HG03469 (cell line): ENCODE results near the gene BCAR3.
"Not testable (repeated sequence)": the region's sequence is repeated elsewhere in the genome, so short reads cannot be mapped to it uniquely, and the experiment has no call there.

Experiments used
- ATAC-seq: cut with Tn5 transposase; IDR thresholded peaks from one replicate; pipeline ENCODE4 v1.9.1; 2021; ENCODE audit warnings: mild to moderate bottlenecking, moderate library complexity, moderate number of reproducible peaks; ENCODE audit not compliant: unreplicated experiment

The BCAR3 gene

GRCh38 chr1:93600663-93601062 lies 81.0 kb downstream of the BCAR3 start:
- ATAC-seq = no peak

- ATAC-seq = no peak
Measured at GRCh38 chr1:93599479-93599878, 82.2 kb downstream of the BCAR3 start.

DNA sequence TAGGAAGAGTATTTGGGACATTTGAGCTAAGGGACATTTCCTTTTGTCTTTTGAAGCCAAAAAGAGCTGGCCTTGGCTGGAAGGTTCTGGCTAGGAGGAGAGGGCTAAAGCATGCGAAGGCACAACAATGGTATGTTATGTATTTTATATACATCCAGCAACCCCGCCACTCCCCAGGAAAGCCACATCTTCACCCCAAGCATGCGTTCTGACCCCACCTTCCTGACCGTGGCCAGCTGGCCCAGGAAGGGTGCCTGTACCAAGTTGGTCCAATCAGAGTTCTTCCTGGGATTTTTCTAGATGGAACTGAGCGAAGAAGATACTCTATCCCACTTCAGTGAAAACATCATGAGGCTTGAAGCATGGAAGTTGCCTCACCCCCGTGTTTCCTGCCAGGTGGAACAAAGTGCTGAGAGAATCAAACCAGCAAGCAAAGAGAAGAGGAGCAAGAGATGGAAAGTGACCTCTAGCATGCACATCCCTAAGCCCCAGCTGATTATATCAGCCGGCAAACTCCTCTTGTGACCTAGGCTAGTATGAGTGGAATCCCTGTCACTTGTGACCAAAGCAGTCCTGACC lies 82.7 kb downstream of the BCAR3 start:
- ATAC-seq = no peak

DNA sequence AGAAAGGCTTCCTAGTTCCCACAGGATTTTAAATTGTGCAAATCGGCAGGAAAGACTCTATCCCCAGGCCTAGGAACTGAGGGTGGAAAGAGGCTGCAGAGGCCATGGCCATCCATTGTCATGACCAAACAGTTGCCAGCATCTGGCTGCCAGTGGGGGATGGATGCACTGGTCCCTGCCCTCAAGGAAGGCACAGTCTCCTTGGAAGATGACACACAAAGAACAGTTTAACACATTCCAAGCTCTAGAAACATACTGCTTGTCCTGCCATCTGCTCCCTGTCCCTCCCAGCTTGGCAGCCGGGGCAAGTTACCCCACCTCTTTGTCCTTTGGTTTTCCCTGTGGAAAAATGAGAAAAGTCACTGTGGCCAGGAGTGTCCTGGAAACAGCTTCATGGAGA lies 83.2 kb downstream of the BCAR3 start:
- no peak for ATAC-seq

- ATAC-seq = no peak
Measured at GRCh38 chr1:93597709-93598108, 83.9 kb downstream of the BCAR3 start.

DNA sequence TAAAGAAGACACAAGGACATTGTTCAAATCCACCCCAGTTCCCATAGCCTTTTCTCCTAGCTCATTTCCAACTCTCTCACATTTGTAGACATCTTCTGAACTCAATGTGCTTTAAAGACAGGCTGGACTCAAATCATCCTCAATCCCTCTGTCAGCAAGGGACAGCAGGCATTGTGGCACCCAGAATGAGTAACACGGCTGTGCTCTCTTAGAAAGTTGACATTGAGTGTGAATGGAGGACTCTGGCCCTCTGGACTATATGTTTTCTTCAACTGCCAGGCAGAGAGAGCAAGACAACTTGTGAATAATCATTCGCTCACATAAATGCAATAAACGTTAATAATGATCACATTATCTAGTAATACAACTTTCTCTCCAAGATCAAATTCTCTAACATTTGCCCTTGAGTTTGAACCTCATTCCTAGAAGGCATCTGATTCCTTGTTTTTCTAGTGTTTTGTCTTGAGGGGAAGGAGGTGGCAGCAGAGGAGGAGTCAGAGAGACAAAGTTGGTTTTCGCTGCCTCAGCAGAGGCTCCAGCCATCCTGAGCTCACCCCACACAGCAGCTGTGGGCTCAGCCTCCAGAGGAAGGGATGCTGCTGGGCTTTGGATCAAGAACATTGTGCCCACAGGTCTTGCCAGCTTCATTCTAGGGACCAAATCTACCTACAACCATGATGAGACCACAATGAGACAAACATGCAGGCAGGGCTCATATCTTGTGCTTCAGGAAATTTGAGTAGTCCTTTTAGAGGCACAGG lies 85.1 kb downstream of the BCAR3 start:
- ATAC-seq = no peak

DNA sequence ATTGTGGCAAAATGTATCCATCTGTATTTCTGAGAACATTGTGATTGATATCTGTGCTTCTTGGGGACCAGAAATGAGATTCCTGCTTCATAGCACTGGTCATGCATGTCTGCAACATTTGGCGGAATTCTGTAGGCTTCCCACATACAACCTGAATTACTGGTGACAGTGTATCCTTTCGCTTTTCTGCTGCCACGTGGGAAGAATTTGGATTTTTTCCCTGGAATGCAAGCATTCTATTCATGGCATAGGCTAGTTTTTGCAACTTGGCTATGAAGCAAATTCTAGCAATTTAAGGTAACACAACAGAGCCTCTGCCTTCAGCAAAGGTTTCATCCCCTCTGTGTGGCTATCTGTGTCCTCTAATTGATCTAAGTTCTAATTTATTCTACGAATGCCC lies 85.9 kb downstream of the BCAR3 start:
- ATAC-seq = no peak

DNA sequence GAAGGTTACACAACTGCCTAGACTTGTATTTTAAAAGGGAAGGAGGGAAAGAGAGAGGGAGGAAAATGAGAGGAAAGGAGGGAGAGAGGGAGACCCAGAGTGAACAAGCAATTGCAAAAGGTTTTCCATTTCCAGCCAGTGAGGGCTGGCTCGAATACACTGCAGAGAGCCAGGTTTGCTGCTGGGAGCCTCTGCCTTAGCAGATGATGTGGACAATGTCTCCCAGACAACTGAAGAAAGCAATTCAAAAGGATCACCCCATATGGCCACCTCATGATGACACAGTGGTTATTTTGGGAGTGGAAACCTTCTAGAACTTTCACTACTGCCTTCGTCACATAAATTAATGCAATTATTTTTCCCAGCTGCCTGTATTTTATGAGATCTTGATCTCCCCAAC lies 86.4 kb downstream of the BCAR3 start:
- ATAC-seq = no peak

DNA sequence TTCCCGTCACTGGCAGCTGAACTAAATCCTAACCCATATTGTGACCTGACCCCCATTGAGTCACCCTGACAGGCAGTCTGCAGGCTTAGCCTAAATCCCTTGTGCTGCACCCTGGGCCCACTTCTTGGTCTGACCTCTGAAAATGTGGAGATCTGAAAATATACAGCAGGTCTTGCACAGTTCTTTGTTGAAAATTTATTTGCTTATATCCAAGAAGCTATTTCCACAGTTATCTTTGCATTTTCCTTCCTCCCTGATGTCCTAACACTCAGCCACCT lies 87.1 kb downstream of the BCAR3 start:
- no peak for ATAC-seq

- no peak for ATAC-seq
Measured at GRCh38 chr1:93593854-93594602, 87.6 kb downstream of the BCAR3 start.

GRCh38 chr1:93592551-93592949 lies 89.1 kb downstream of the BCAR3 start:
- no peak for ATAC-seq

DNA sequence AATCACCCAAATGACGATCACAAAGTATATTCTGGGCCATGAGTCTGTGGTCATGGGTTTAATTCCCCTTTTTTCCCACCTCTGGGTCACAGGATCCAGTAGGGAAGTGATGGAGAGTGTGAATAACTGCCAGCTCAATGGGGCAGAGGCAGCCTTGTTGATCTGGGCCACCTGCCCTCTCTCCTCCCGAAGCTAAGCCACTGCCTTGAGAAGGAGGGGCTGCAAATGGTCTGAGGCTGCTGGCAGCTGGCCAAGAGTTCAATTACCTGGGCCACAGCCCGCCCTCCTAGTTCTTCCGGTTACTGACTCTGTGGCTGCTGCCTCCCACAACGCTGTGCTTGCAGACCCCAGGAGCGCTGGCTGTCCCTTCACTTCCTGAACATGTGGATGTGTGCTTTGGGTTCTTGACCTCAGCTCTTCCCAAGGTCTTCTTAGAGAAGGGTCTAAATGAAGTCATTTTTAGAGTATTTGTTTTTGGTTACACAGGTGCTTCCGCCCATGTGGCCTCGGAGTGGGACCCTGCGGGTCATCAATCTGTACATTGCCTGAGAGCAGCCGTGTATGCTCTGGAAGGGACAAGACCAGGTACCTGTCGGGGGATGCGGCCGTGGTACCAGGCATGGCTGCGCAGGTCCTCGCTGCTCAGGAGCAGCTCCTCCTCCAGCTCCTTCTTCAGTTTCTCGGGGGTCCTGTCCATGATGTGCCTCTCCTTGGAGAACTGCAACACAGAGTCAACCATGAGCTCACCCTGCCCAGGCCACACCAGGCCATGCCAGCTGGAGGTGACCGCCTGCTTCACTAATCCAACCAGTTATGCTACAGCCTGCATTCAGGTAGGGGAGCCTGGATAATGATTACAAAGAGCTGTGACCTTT lies 89.7 kb downstream of the BCAR3 start:
- ATAC-seq = peak; percentile 60

GRCh38 chr1:93591291-93591675 lies 90.4 kb downstream of the BCAR3 start:
- not testable (repeated sequence) for ATAC-seq

DNA sequence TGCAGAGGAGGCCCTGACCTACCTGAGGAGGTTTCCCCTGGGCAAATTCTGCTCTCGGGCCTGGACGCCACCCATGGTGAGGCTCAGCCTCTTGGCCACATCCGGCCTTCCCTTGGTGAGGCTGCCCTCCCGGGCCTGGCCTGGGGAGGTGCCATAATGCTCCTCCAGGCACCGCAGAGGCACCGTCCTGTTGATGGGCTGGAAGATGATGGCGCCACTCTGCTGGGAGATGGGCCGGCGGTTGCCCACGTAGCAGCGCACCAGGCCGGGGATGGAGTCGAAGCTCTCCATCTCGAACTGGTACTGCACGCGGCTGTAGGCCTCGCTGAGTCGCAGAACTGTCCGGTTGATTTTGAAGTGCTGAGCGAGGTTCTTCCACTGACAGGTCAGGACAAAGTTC lies 92.7 kb downstream of the BCAR3 start:
- no peak for ATAC-seq

GRCh38 chr1:93588206-93588605 lies 93.4 kb downstream of the BCAR3 start:
- no peak for ATAC-seq

DNA sequence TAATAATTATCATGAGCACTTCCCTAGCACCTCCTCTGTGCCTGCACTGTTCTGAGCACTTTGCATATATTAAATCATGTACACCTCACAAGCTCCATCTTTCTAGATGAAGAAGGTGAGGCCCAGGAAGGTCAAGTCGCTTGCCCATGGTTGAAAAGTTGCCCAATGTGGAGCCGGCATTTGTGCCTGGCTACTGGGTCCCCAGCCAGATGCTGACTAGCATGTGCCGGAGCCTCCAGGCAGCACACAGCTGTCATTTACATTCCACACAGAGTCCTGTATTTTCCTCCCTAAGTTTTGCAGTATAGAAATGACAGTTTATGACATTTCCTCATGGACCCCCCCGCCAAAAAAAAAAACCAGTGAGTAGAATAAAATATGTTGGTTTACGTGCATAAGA lies 94.3 kb downstream of the BCAR3 start:
- ATAC-seq = no peak

DNA sequence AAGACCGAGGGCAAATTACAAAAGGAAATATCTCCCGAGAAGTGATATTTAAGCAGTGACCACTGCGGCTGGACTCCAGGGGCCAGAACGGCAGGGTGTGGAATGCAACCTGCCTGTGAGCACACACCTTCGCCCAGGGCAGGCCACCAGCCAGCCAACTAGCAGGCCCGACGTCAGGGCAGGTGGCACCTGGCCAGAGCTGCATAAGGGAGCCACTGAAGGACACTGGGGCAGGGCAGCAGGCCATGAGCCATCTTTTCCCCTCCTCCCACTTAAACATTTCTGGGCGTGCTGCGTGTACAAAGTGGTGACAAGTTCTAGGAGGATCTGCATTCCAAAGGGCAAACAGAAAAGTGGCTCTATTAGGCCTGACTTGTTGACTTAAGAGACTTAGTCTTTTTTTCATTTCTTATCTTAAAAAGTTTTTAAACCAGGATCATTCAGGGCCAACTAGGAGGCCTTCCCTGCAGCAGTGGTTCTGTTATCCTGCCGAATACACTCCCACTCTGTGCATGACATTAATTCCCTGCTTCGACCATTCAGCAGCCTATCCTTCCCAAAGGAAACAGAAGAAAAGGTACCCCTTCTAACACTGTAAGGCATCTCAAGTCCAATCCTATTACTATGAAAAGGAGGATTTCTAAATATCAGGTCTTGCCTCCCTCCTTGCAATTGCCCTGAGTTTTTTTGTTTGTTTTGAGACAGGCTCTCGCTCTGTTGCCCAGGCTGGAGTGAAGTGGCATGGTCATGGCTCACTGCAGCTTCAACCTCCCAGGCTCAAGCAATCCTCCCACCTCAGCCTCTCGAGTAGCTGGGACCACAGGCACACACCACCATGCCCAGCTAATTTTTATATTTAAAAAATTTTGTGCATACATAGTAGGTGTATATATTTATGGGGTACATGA lies 96.3 kb downstream of the BCAR3 start:
- ATAC-seq = no peak

DNA sequence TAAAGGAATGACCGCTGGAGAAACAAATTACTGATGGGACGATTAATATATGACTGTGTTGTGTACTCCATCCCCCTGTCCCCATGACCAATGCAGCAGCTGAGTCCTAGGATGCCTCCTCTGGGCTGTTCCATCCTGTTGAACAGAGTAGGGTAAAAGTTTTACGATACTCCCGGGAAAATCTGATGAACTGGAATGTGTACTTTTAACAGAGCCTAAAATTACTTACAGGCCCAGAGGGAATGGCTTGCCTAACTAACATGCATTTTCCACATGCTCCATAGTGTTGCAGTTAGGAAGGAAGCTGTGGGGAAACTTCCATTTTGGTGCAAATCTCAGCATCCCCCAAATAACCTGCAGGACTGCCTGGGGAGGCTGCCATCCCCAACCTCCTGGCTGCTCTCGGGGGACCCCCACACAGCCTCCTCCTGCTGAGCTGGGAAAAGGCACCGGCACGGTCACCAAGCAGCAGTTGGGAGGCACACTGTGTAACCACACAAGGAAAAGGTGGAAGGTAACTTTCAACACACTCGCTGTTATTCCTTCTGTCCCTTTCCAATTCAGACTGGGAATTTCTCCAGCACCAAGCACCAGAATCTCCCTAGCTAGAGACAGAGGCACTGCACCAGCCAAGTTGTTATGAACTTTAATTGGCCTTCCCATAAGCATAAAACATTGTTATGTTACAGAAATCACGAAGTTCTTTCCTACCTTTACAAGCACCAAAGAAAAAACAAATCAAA lies 97.2 kb downstream of the BCAR3 start:
- no peak for ATAC-seq

- no peak for ATAC-seq
Measured at GRCh38 chr1:93581917-93582850, 99.5 kb downstream of the BCAR3 start.
